Mesothelial cell of epicardium (in vitro differentiated cells): ENCODE measurements around the gene WBP1L. TPM values are rescaled to one million over a fixed set of nuclear protein-coding genes. Genes with fewer than 3 reads are reported as not detected.
"Not testable (repeated sequence)": the region's sequence is repeated elsewhere in the genome, so short reads cannot be mapped to it uniquely, and the experiment has no call there.

Experiments used
- DNase-seq, 2 experiments: peaks; one replicate each; pipeline ENCODE4 v3.0.0; 2021; ENCODE audit warnings: low spot score in 2 of 2; ENCODE audit not compliant: unreplicated experiment in 2 of 2
- H3K27ac Mint-ChIP-seq: 2 replicates; pipeline ENCODE4 v1.8.0; 2021; ENCODE audit warnings: mixed read lengths
- H3K27me3 Mint-ChIP-seq: 2 replicates; pipeline ENCODE4 v1.8.0; 2021; ENCODE audit warnings: low read depth, mixed read lengths
- H3K36me3 Mint-ChIP-seq: 2 replicates; pipeline ENCODE4 v1.8.0; 2021; ENCODE audit warnings: mixed read lengths
- H3K4me1 Mint-ChIP-seq: 2 replicates; pipeline ENCODE4 v1.8.0; 2021; ENCODE audit warnings: mixed read lengths
- H3K4me3 Mint-ChIP-seq: 2 replicates; pipeline ENCODE4 v1.8.0; 2021; ENCODE audit warnings: mild to moderate bottlenecking, moderate library complexity, mixed read lengths
- H3K9me3 Mint-ChIP-seq: 2 replicates; pipeline ENCODE4 v1.8.0; 2021; ENCODE audit warnings: mixed read lengths
- CTCF ChIP-seq: fragments of 200-600 bp; sonication (generic); IDR thresholded peaks from one replicate; pipeline ENCODE4 v1.5.0; 2021; ENCODE audit warnings: antibody characterized with exemption; ENCODE audit not compliant: unreplicated experiment
- total RNA-seq: library from RNA; stranded (reverse); gene quantifications from 3 replicates; pipeline ENCODE4 v1.2.1, GENCODE V29; 2021

The WBP1L gene
- total RNA-seq, 1 donor from 2014 or later: 56.7 TPM

GRCh38 chr10:102712843-102713538 lies 30.8 kb upstream of the WBP1L start:
- Mint-ChIP-seq H3K27ac (peak overlapping the region; percentile 89), H3K27me3 (no peaks in the 10 kb centered on the region), H3K36me3 (peaks cover 1% of the 10 kb centered on the region), H3K4me3 (peak overlapping the region; percentile 77), H3K9me3 (no peaks in the 10 kb centered on the region), H3K4me1 (peaks cover 47% of the 10 kb centered on the region)
- DNase-seq: no peak
- TF ChIP-seq CTCF: no peak

- peaks cover 1% of the 10 kb centered on the region for H3K36me3 Mint-ChIP-seq
- H3K4me3 Mint-ChIP-seq: peak overlapping the region; percentile 77
- no peaks in the 10 kb centered on the region for H3K27me3 Mint-ChIP-seq
- DNase-seq: peak in 1 of 2 experiments; percentile 59
- peak; percentile 31 for TF ChIP-seq CTCF
- peaks cover 50% of the 10 kb centered on the region for H3K4me1 Mint-ChIP-seq
- H3K27ac Mint-ChIP-seq: peak overlapping the region; percentile 89
- no peaks in the 10 kb centered on the region for H3K9me3 Mint-ChIP-seq
Measured at GRCh38 chr10:102713539-102713813, 30.3 kb upstream of the WBP1L start.

- H3K4me3 Mint-ChIP-seq: peak within 1 kb of the TSS; percentile 77
- no peaks in the 10 kb centered on the region for H3K27me3 Mint-ChIP-seq
- peaks cover 1% of the 10 kb centered on the region for H3K36me3 Mint-ChIP-seq
- H3K27ac Mint-ChIP-seq: peak within 1 kb of the TSS; percentile 89
- TF ChIP-seq CTCF: no peak
- peaks cover 52% of the 10 kb centered on the region for H3K4me1 Mint-ChIP-seq
- no peaks in the 10 kb centered on the region for H3K9me3 Mint-ChIP-seq
- DNase-seq: peak; percentile 93 to 95
Measured at GRCh38 chr10:102713814-102714620, 29.7 kb upstream of the WBP1L start, which contains the start of gene ARL3. ARL3 (minus strand) TSS chr10:102714397; CDS start chr10:102714275, 122 bp downstream.

DNA sequence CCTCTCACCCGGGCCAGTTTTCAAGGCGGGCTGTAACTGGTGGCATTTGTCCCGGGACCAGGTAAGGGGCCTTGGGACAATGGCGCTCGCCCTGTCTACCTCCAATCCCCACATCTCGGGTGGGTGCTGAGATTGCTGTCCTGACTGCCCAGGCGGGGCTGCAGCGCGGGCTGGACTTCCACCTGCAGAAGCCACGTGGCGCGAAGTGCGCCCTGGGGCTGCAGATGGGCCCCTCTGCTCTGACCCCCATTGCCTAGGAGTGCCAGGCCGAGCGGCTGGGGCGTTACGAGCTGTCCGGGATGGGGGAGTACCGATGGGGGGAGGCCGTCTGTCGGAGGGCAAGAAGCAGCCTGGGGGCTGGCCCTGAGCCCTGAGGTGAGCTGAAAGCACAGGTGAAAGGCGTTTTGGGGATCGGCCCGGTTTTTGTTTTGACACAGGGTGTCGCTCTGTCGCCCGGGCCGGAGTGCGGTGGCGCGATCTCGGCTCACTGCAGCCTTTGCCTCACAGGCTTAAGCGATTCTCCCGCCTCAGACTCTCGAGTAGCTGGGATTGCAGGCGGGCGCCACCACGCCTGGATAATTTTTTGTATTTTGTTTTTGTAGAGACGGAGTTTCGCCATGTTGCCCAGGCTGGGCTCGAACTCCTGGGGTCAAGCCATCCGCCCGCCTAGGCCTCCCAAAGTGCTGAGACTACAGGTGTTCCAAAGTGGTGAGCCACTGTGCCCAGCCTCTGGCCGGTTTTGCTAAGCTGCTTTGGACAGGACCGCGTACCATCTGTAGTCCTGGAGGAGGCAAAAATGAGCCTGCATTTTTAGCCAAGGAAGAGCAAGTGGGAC lies 28.9 kb upstream of the WBP1L start, which contains the start of gene SFXN2:
Gene SFXN2, plus strand, starts transcription at position 16 of the 835 bp plus-strand sequence. CDS start 12,001 bp downstream, outside the sequence.
- DNase-seq: no peak
- Mint-ChIP-seq H3K27ac (peak within 1 kb of the TSS; percentile 89), H3K4me3 (peak within 1 kb of the TSS; percentile 77), H3K27me3 (no peaks in the 10 kb centered on the region), H3K9me3 (no peaks in the 10 kb centered on the region), H3K4me1 (peaks cover 57% of the 10 kb centered on the region), H3K36me3 (peaks cover 1% of the 10 kb centered on the region)
- no peak for TF ChIP-seq CTCF

- Mint-ChIP-seq H3K27me3 (no peaks in the 10 kb centered on the region), H3K9me3 (no peaks in the 10 kb centered on the region), H3K27ac (peak overlapping the region; percentile 65), H3K4me1 (peaks cover 55% of the 10 kb centered on the region), H3K4me3 (peak overlapping the region; percentile 77), H3K36me3 (peaks cover 3% of the 10 kb centered on the region)
- no peak for TF ChIP-seq CTCF
- no peak for DNase-seq
Measured at GRCh38 chr10:102715880-102716279, 27.9 kb upstream of the WBP1L start.

- peaks cover 54% of the 10 kb centered on the region for H3K4me1 Mint-ChIP-seq
- DNase-seq, H3K4me3 Mint-ChIP-seq, H3K36me3 Mint-ChIP-seq, H3K27me3 Mint-ChIP-seq, H3K9me3 Mint-ChIP-seq: not testable (repeated sequence)
- peak overlapping the region; percentile 86 for H3K27ac Mint-ChIP-seq
Measured at GRCh38 chr10:102716900-102717565, 26.7 kb upstream of the WBP1L start.
